SK-N-SH treated with all-trans-retinoic acid at 6 μM for 48 hours (cell line): ENCODE results near the gene SCFD2.
A peak's percentile ranks its signal among the peaks of the same experiment; 100 is the strongest.

Experiments
- ATAC-seq: fragments of 200-7000 bp; cut with Tn5 transposase; 3 replicates; pipeline ENCODE4 v1.9.1; 2020; ENCODE audit warnings: mild to moderate bottlenecking, moderate library complexity
- ARNTL ChIP-seq: fragments of 450-650 bp; formaldehyde crosslinking; IDR thresholded peaks from 2 replicates; pipeline ENCODE4 v1.5.0; 2020; ENCODE audit warnings: low read depth, mild to moderate bottlenecking, moderate library complexity, borderline replicate concordance
- BACH2 ChIP-seq: fragments of 250-450 bp; sonication (Bioruptor Pico); IDR thresholded peaks from 2 replicates; pipeline ENCODE4 v1.9.0; 2021; ENCODE audit warnings: mild to moderate bottlenecking, borderline replicate concordance
- CSDC2 ChIP-seq: fragments of 250-450 bp; sonication (Bioruptor Pico); IDR thresholded peaks from 2 replicates; pipeline ENCODE4 v1.5.0; 2020; ENCODE audit warnings: mild to moderate bottlenecking, moderate library complexity
- ESRRG ChIP-seq: fragments of 250-450 bp; sonication (Bioruptor Pico); IDR thresholded peaks from 2 replicates; pipeline ENCODE4 v1.6.1; 2021; ENCODE audit warnings: mild to moderate bottlenecking
- GLIS3 ChIP-seq: fragments of 250-450 bp; sonication (Bioruptor Pico); IDR thresholded peaks from 2 replicates; pipeline ENCODE4 v1.5.0; 2020; ENCODE audit warnings: mild to moderate bottlenecking, moderate library complexity
- ISL1 ChIP-seq: fragments of 250-450 bp; sonication (Bioruptor Pico); IDR thresholded peaks from 2 replicates; pipeline ENCODE4 v2.1.2; 2022; ENCODE audit warnings: mild to moderate bottlenecking, moderate library complexity
- SNAI2 ChIP-seq: fragments of 250-450 bp; sonication (Bioruptor Pico); IDR thresholded peaks from 2 replicates; pipeline ENCODE4 v1.5.0; 2020; ENCODE audit warnings: mild to moderate bottlenecking, moderate library complexity
- TCF4 ChIP-seq: fragments of 250-450 bp; sonication (Bioruptor Pico); IDR thresholded peaks from 2 replicates; pipeline ENCODE4 v1.8.0; 2021; ENCODE audit warnings: mild to moderate bottlenecking, moderate library complexity, borderline replicate concordance
- TOX ChIP-seq: fragments of 250-450 bp; sonication (Bioruptor Pico); IDR thresholded peaks from 2 replicates; pipeline ENCODE4 v1.8.0; 2021; ENCODE audit warnings: mild to moderate bottlenecking, moderate library complexity, borderline replicate concordance
- ZFP3 ChIP-seq: fragments of 250-450 bp; sonication (Bioruptor Pico); IDR thresholded peaks from 2 replicates; pipeline ENCODE4 v1.5.0; 2020; ENCODE audit warnings: mild to moderate bottlenecking, moderate library complexity
- ZFP30 ChIP-seq: fragments of 450-650 bp; formaldehyde crosslinking; IDR thresholded peaks from 2 replicates; pipeline ENCODE4 v1.5.0; 2022; ENCODE audit warnings: mild to moderate bottlenecking, moderate library complexity
- ZNF565 ChIP-seq: fragments of 450-650 bp; formaldehyde crosslinking; conservative IDR thresholded peaks from 2 replicates; pipeline ENCODE4 v1.5.0; 2020; ENCODE audit warnings: low read depth, mild to moderate bottlenecking, moderate library complexity
- ZNF70 ChIP-seq: fragments of 450-650 bp; formaldehyde crosslinking; IDR thresholded peaks from 2 replicates; pipeline ENCODE4 v1.5.0; 2020; ENCODE audit warnings: mild to moderate bottlenecking, moderate library complexity
- ZNF8 ChIP-seq: fragments of 450-650 bp; formaldehyde crosslinking; IDR thresholded peaks from 2 replicates; pipeline ENCODE4 v1.5.0; 2020; ENCODE audit warnings: mild to moderate bottlenecking, moderate library complexity
- TF ChIP-seq, protein P1 (sequence below): fragments of 250-450 bp; sonication (Bioruptor Pico); IDR thresholded peaks from 2 replicates; pipeline ENCODE4 v1.5.1; 2020; ENCODE audit warnings: low read depth, mild to moderate bottlenecking, moderate library complexity
- TF ChIP-seq, protein P2 (sequence below): fragments of 250-450 bp; sonication (Bioruptor Pico); IDR thresholded peaks from 2 replicates; pipeline ENCODE4 v1.5.1; 2021; ENCODE audit warnings: mild to moderate bottlenecking, moderate library complexity
- TF ChIP-seq, protein P3 (sequence below): fragments of 250-450 bp; sonication (Bioruptor Pico); IDR thresholded peaks from 2 replicates; pipeline ENCODE4 v1.8.0; 2020; ENCODE audit warnings: mild to moderate bottlenecking, moderate library complexity, borderline replicate concordance
- TF ChIP-seq, protein P4 (sequence below): fragments of 250-450 bp; sonication (Bioruptor Pico); IDR thresholded peaks from 2 replicates; pipeline ENCODE4 v1.5.0; 2020; ENCODE audit warnings: mild to moderate bottlenecking, moderate library complexity
- TF ChIP-seq, protein P5 (sequence below): fragments of 250-450 bp; sonication (Bioruptor Pico); IDR thresholded peaks from 2 replicates; pipeline ENCODE4 v1.8.0; 2021; ENCODE audit warnings: low read depth, mild to moderate bottlenecking, moderate library complexity, borderline replicate concordance

SCFD2 gene

DNA sequence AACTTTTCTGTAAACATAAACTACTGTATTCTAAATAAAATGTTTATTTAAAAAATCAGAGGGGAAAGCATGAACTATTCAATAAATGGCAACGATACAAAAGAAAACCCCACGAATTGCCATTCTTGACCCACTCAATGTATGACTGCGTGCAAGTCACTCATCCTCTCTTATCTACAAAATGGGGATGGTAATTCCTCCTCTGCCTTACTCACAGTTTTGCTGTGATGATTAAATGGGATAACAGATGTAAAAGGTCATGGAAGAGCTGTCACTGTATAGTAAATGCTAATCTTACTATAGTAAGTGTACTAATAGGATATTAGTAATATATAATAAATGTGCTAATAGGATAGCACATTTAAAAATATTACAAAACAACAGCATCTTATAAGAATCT lies 173.4 kb downstream of the SCFD2 start:
- no peak for ATAC-seq

GRCh38 chr4:53191997-53192396 lies 173.9 kb downstream of the SCFD2 start:
- no peak for ATAC-seq
- TF ChIP-seq, protein P1, sequence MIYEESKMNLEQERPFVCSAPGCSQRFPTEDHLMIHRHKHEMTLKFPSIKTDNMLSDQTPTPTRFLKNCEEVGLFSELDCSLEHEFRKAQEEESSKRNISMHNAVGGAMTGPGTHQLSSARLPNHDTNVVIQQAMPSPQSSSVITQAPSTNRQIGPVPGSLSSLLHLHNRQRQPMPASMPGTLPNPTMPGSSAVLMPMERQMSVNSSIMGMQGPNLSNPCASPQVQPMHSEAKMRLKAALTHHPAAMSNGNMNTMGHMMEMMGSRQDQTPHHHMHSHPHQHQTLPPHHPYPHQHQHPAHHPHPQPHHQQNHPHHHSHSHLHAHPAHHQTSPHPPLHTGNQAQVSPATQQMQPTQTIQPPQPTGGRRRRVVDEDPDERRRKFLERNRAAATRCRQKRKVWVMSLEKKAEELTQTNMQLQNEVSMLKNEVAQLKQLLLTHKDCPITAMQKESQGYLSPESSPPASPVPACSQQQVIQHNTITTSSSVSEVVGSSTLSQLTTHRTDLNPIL (CRISPR knock-in tag) = no peak
- no peak for TF ChIP-seq GLIS3 (CRISPR knock-in tag)
- no peak for TF ChIP-seq CSDC2 (CRISPR knock-in tag)
- TF ChIP-seq ZNF565 = no peak
- TF ChIP-seq SNAI2 (CRISPR knock-in tag) = no peak
- no peak for TF ChIP-seq BACH2
- TF ChIP-seq, protein P2, sequence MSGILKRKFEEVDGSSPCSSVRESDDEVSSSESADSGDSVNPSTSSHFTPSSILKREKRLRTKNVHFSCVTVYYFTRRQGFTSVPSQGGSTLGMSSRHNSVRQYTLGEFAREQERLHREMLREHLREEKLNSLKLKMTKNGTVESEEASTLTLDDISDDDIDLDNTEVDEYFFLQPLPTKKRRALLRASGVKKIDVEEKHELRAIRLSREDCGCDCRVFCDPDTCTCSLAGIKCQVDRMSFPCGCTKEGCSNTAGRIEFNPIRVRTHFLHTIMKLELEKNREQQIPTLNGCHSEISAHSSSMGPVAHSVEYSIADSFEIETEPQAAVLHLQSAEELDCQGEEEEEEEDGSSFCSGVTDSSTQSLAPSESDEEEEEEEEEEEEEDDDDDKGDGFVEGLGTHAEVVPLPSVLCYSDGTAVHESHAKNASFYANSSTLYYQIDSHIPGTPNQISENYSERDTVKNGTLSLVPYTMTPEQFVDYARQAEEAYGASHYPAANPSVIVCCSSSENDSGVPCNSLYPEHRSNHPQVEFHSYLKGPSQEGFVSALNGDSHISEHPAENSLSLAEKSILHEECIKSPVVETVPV (CRISPR knock-in tag) = no peak
- no peak for TF ChIP-seq ZNF70 (CRISPR knock-in tag)
- TF ChIP-seq, protein P3, sequence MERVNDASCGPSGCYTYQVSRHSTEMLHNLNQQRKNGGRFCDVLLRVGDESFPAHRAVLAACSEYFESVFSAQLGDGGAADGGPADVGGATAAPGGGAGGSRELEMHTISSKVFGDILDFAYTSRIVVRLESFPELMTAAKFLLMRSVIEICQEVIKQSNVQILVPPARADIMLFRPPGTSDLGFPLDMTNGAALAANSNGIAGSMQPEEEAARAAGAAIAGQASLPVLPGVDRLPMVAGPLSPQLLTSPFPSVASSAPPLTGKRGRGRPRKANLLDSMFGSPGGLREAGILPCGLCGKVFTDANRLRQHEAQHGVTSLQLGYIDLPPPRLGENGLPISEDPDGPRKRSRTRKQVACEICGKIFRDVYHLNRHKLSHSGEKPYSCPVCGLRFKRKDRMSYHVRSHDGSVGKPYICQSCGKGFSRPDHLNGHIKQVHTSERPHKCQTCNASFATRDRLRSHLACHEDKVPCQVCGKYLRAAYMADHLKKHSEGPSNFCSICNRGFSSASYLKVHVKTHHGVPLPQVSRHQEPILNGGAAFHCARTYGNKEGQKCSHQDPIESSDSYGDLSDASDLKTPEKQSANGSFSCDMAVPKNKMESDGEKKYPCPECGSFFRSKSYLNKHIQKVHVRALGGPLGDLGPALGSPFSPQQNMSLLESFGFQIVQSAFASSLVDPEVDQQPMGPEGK (CRISPR knock-in tag) = no peak
- no peak for TF ChIP-seq ZFP30 (CRISPR knock-in tag)
- no peak for TF ChIP-seq TOX (CRISPR knock-in tag)
- TF ChIP-seq, protein P4, sequence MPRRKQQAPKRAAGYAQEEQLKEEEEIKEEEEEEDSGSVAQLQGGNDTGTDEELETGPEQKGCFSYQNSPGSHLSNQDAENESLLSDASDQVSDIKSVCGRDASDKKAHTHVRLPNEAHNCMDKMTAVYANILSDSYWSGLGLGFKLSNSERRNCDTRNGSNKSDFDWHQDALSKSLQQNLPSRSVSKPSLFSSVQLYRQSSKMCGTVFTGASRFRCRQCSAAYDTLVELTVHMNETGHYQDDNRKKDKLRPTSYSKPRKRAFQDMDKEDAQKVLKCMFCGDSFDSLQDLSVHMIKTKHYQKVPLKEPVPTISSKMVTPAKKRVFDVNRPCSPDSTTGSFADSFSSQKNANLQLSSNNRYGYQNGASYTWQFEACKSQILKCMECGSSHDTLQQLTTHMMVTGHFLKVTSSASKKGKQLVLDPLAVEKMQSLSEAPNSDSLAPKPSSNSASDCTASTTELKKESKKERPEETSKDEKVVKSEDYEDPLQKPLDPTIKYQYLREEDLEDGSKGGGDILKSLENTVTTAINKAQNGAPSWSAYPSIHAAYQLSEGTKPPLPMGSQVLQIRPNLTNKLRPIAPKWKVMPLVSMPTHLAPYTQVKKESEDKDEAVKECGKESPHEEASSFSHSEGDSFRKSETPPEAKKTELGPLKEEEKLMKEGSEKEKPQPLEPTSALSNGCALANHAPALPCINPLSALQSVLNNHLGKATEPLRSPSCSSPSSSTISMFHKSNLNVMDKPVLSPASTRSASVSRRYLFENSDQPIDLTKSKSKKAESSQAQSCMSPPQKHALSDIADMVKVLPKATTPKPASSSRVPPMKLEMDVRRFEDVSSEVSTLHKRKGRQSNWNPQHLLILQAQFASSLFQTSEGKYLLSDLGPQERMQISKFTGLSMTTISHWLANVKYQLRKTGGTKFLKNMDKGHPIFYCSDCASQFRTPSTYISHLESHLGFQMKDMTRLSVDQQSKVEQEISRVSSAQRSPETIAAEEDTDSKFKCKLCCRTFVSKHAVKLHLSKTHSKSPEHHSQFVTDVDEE (CRISPR knock-in tag) = no peak
- TF ChIP-seq, protein P5, sequence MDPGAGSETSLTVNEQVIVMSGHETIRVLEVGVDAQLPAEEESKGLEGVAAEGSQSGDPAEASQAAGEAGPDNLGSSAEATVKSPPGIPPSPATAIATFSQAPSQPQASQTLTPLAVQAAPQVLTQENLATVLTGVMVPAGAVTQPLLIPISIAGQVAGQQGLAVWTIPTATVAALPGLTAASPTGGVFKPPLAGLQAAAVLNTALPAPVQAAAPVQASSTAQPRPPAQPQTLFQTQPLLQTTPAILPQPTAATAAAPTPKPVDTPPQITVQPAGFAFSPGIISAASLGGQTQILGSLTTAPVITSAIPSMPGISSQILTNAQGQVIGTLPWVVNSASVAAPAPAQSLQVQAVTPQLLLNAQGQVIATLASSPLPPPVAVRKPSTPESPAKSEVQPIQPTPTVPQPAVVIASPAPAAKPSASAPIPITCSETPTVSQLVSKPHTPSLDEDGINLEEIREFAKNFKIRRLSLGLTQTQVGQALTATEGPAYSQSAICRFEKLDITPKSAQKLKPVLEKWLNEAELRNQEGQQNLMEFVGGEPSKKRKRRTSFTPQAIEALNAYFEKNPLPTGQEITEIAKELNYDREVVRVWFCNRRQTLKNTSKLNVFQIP (CRISPR knock-in tag) = no peak
- no peak for TF ChIP-seq TCF4 (CRISPR knock-in tag)
- no peak for TF ChIP-seq ZFP3 (CRISPR knock-in tag)

More for the DNA sequence above, 173.4 kb downstream of the SCFD2 start:
- TF ChIP-seq, protein P1 (CRISPR knock-in tag) = no peak
- TF ChIP-seq ZNF565 = no peak

- TF ChIP-seq ISL1 (CRISPR knock-in tag) (no peak), ZNF8 (CRISPR knock-in tag) (no peak), TCF4 (CRISPR knock-in tag) (no peak), ZFP30 (CRISPR knock-in tag) (no peak), SNAI2 (CRISPR knock-in tag) (no peak), GLIS3 (CRISPR knock-in tag) (no peak), ESRRG (CRISPR knock-in tag) (no peak), ARNTL (CRISPR knock-in tag) (no peak), ZFP3 (CRISPR knock-in tag) (no peak), ZNF70 (CRISPR knock-in tag) (no peak)
- TF ChIP-seq, protein P5 (CRISPR knock-in tag) = no peak
- ATAC-seq = peak; percentile 92
Observed at GRCh38 chr4:53189011-53189410, 176.8 kb downstream of the SCFD2 start.
